ENCODE measurements around the gene DIP2C.

DIP2C gene

GRCh38 chr10:625333-625696 lies 64.2 kb downstream of the DIP2C start:
- DNase-seq: no peak

GRCh38 chr10:624605-625332 lies 64.7 kb downstream of the DIP2C start:
- DNase-seq: peak; percentile 65

- no peak for DNase-seq
Observed at GRCh38 chr10:624312-624604, 65.2 kb downstream of the DIP2C start.

GRCh38 chr10:623477-624311 lies 65.8 kb downstream of the DIP2C start:
- DNase-seq: no peak

GRCh38 chr10:623014-623413 lies 66.5 kb downstream of the DIP2C start:
- no peak for DNase-seq

GRCh38 chr10:621981-622740 lies 67.3 kb downstream of the DIP2C start:
- DNase-seq: no peak

GRCh38 chr10:621513-621912 lies 68.0 kb downstream of the DIP2C start:
- DNase-seq: no peak

- DNase-seq: no peak
Observed at GRCh38 chr10:620971-621370, 68.5 kb downstream of the DIP2C start.

- DNase-seq: no peak
Observed at GRCh38 chr10:620417-620816, 69.1 kb downstream of the DIP2C start.

- no peak for DNase-seq
Observed at GRCh38 chr10:619710-620109, 69.8 kb downstream of the DIP2C start.

GRCh38 chr10:618229-618989 lies 71.1 kb downstream of the DIP2C start:
- DNase-seq: no peak

- no peak for DNase-seq
Observed at GRCh38 chr10:617471-617870, 72.0 kb downstream of the DIP2C start.

GRCh38 chr10:615583-616152 lies 73.8 kb downstream of the DIP2C start:
- peak; percentile 87 for DNase-seq

GRCh38 chr10:614790-615582 lies 74.5 kb downstream of the DIP2C start:
- no peak for DNase-seq

GRCh38 chr10:614139-614711 lies 75.2 kb downstream of the DIP2C start:
- no peak for DNase-seq

GRCh38 chr10:613271-614138 lies 76.0 kb downstream of the DIP2C start:
- DNase-seq: no peak

GRCh38 chr10:612696-613095 lies 76.8 kb downstream of the DIP2C start:
- no peak for DNase-seq

GRCh38 chr10:610642-611305 lies 78.7 kb downstream of the DIP2C start:
- DNase-seq: peak; percentile 92

GRCh38 chr10:609868-610545 lies 79.5 kb downstream of the DIP2C start:
- DNase-seq: no peak
